Right lung (tissue), 5 donors: Measurements from ENCODE around the gene DSCAML1. TPM values are rescaled to one million over a fixed set of nuclear protein-coding genes. Genes with fewer than 3 reads are reported as not detected.

Experiments
- DNase-seq, 2 donors: peaks; one replicate each; pipeline ENCODE4 v3.0.0-alpha.2; 2013
- polyA plus RNA-seq, 5 donors: library from polyadenylated mRNA; unstranded; fragments of 120-200 nt; gene quantifications; one replicate each; pipeline versions ENCODE4 v1.2.1 to v1.2.3, GENCODE V29; 2013; ENCODE audit warnings: inconsistent platforms in 1 of 5, low replicate concordance in 1 of 5; ENCODE audit not compliant: insufficient read length in 5 of 5, insufficient read depth in 1 of 5

Gene DSCAML1
- polyA plus RNA-seq, 5 donors, result 0.85 to 2.1 (median 1.1) TPM

DNA sequence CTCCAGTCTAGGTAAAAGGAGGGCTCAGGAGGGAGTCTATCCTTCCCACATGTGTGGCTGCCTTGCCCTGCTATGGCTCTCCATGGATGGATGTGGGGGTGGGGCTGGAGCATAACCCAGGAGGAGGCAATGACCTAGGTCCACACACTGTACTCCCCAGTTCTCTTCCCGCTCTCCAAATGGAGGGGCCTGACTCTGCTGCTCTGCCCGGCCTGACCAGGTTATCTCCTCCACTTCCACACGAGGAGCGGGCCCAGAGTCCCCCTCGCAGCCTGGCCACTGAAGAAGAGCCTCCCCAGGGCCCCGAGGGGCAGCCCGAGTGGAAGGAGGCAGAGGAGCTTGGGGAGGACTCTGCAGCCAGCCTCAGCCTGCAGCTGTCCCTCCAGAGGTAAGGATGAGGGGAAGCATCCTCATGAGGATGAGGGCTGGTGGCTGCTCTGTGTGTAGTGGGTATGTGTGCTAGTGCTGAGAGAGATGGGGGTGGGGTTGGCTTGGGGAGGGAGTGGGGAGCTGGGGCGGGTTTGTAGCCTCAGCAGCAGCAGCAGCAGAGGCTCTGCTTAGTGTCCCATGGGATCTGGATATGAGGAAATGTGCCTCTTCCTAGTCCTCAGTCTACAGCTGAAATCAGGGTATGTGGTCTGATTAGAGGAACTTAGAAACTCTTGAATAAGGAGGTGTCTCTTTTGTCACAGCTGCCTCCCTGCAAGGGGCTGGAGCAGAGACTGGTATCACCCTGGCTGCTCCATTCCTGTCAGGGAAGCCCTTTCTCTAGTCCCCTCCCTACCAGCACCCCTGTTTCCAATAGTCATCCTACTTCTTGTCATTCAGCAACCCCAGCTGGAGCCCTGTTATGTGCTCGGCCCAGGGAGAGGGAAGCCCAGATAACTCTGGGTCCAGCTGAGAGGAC, 415.3 kb downstream of the DSCAML1 start:
- DNase-seq, result no peak

DNA sequence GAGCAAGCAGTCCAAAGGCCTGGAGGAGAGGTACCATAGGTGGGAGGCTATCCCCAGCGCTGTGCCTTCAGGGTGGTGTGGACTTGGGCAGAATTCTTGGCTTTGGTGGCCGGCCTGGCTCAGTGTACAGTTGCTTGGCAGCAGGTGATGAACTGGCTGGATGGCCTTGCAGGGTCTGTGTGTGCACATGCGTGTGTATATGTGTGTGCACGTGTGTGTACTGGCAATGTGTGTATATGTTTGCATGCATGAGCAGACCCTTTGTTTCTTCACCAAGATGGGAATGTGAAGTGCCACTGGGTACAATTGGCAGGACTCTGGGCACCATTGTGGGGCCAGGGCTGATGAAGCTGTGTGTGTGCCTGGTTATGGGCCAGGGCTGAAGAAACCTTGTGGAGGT, 416.3 kb downstream of the DSCAML1 start:
- DNase-seq, result no peak

DNA sequence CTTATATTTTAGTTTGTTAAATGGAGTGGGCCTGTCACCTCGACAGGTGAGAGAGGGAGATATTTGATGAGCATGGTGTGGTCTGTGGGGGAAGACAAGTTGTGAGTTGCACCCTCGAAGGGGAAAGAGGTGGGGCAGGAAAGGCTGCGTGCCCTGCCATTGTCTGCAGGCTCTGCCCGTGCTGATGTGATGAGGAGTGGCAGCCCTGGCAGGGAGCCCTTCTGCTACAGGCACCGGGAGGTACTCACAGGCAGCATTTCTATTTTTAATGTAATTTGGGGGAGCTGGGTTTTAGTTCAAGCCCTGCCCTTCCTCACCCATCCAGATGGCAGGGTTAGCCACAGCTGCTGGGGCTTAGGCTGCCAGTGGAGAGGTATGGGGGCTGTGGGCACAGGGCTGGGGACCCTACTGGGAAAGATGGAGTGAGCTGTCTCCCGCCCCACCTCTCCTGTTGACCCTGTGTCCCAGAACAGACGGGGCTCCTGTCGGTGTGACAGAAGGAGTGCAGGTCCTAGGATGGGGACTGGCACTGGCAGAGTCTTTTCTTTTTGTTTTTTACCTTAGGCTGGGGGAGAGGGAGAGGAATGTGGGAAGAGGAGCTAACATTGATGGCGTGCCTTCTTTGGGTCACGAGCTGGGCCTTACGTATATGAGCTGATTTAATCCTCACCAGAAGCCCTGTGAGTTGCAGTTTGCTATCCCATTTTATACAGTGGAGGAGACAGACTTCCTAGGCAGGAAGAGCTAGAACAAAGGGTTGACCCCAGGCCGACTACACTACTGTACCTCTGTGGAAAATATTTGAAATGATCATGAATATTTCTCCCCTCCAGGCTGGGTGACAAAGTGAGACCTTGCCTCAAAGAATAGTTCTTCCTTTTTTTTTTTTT, 417.8 kb downstream of the DSCAML1 start:
- no peak for DNase-seq

Other genes starting within 250 kb of the DSCAML1 start
- gene FXYD2, start 27.5 kb upstream of the DSCAML1 start, polyA plus RNA-seq, result 1 to 10 TPM; 3.3 to 8.0 (median 5.7) TPM
- gene FXYD6, start 79.4 kb upstream of the DSCAML1 start, polyA plus RNA-seq, result 100 to 1,000 TPM; 148 to 185 (median 176) TPM
- 10 to 100 TPM in 2 of 5 donors, 1 to 10 TPM in 3; 7.9 to 11.7 (median 9.4) TPM for gene TMPRSS13, start 132.2 kb upstream of the DSCAML1 start, polyA plus RNA-seq
- 1 to 10 TPM; 4.0 to 7.3 (median 4.9) TPM for gene IL10RA, start 189.2 kb upstream of the DSCAML1 start, polyA plus RNA-seq